WTC11 (cell line): Measurements from ENCODE around the gene PLCH2. TPM values are rescaled to one million over a fixed set of nuclear protein-coding genes. Genes with fewer than 3 reads are reported as not detected.
"Not testable (repeated sequence)": the region's sequence is repeated elsewhere in the genome, so short reads cannot be mapped to it uniquely, and the experiment has no call there.

Source experiments
- ATAC-seq: fragments of 200-7000 bp; cut with Tn5 transposase; 2 replicates; pipeline ENCODE4 v1.10.0; 2021; ENCODE audit warnings: mild to moderate bottlenecking, moderate library complexity
- CTCF ChIA-PET: fragments of 300-600 bp; sonication (Branson Sonifier 250); formaldehyde crosslinking; loops from one replicate; lab custom pipeline; 2021; ENCODE audit warnings: antibody characterized with exemption; lab: Charles Lee
- POLR2A ChIA-PET: fragments of 350-600 bp; sonication (Branson Sonifier 250); formaldehyde crosslinking; loops from one replicate; lab custom pipeline; 2021; ENCODE audit warnings: antibody characterized with exemption; lab: Charles Lee
- DNase-seq: peaks from one replicate; pipeline ENCODE4 v3.0.0; 2021; ENCODE audit warnings: low spot score
- H3K27ac Mint-ChIP-seq: 2 replicates; pipeline ENCODE4 v1.8.0; 2021; ENCODE audit warnings: mixed read lengths
- H3K27me3 Mint-ChIP-seq: 2 replicates; pipeline ENCODE4 v1.8.0; 2021; ENCODE audit warnings: low read depth, mild to moderate bottlenecking, moderate library complexity, mixed read lengths
- H3K36me3 Mint-ChIP-seq: 2 replicates; pipeline ENCODE4 v1.8.0; 2021; ENCODE audit warnings: mixed read lengths
- H3K4me1 Mint-ChIP-seq: 2 replicates; pipeline ENCODE4 v1.8.0; 2022; ENCODE audit warnings: mixed read lengths
- H3K4me3 Mint-ChIP-seq: 2 replicates; pipeline ENCODE4 v1.8.0; 2021; ENCODE audit warnings: mild to moderate bottlenecking, moderate library complexity, mixed read lengths
- H3K9me3 Mint-ChIP-seq: 2 replicates; pipeline ENCODE4 v1.8.0; 2021; ENCODE audit warnings: mixed read lengths
- AFF4 ChIP-seq: sonication (generic); formaldehyde crosslinking; IDR thresholded peaks from 2 replicates; pipeline ENCODE4 v1.8.1; 2023; ENCODE audit warnings: mild to moderate bottlenecking, missing genetic modification reagents, borderline replicate concordance
- CBFB ChIP-seq: sonication (generic); formaldehyde crosslinking; IDR thresholded peaks from 2 replicates; pipeline ENCODE4 v1.8.1; 2022; ENCODE audit warnings: mild to moderate bottlenecking, low read depth, missing genetic modification reagents
- CDX4 ChIP-seq: fragments of 250-450 bp; sonication (Bioruptor Pico); IDR thresholded peaks from 2 replicates; pipeline ENCODE4 v1.9.0; 2021; ENCODE audit warnings: moderate library complexity, mild to moderate bottlenecking, inconsistent platforms, borderline replicate concordance
- FOXP1 ChIP-seq: sonication (generic); formaldehyde crosslinking; IDR thresholded peaks from 2 replicates; pipeline ENCODE4 v1.8.0; 2022; ENCODE audit warnings: missing genetic modification reagents, mild to moderate bottlenecking, moderate library complexity, borderline replicate concordance
- IRF1 ChIP-seq: sonication (generic); formaldehyde crosslinking; IDR thresholded peaks from 2 replicates; pipeline ENCODE4 v1.8.0; 2023; ENCODE audit warnings: missing genetic modification reagents
- IRF2 ChIP-seq: sonication (generic); formaldehyde crosslinking; IDR thresholded peaks from 2 replicates; pipeline ENCODE4 v1.8.0; 2022; ENCODE audit warnings: low read depth, missing genetic modification reagents, borderline replicate concordance
- KAT7 ChIP-seq: sonication (generic); formaldehyde crosslinking; IDR thresholded peaks from 2 replicates; pipeline ENCODE4 v1.8.1; 2023; ENCODE audit warnings: missing genetic modification reagents, mild to moderate bottlenecking, borderline replicate concordance
- MLX ChIP-seq: sonication (generic); formaldehyde crosslinking; IDR thresholded peaks from 2 replicates; pipeline ENCODE4 v1.8.1; 2023; ENCODE audit warnings: mild to moderate bottlenecking, missing genetic modification reagents, moderate library complexity
- MYBL2 ChIP-seq: sonication (generic); formaldehyde crosslinking; IDR thresholded peaks from 2 replicates; pipeline ENCODE4 v1.8.1; 2023; ENCODE audit warnings: mild to moderate bottlenecking, moderate library complexity, missing genetic modification reagents
- RORB ChIP-seq: fragments of 250-450 bp; sonication (Bioruptor Pico); IDR thresholded peaks from 2 replicates; pipeline ENCODE4 v1.9.0; 2021; ENCODE audit warnings: mild to moderate bottlenecking
- SMAD4 ChIP-seq: sonication (generic); formaldehyde crosslinking; IDR thresholded peaks from 2 replicates; pipeline ENCODE4 v1.8.0; 2022; ENCODE audit warnings: mild to moderate bottlenecking, missing genetic modification reagents
- TEAD1 ChIP-seq: sonication (generic); formaldehyde crosslinking; IDR thresholded peaks from 2 replicates; pipeline ENCODE4 v1.8.0; 2022; ENCODE audit warnings: mild to moderate bottlenecking, missing genetic modification reagents
- TP53 ChIP-seq: sonication (generic); formaldehyde crosslinking; IDR thresholded peaks from 2 replicates; pipeline ENCODE4 v1.8.1; 2023; ENCODE audit warnings: mild to moderate bottlenecking, missing genetic modification reagents
- ZNF121 ChIP-seq: sonication (generic); formaldehyde crosslinking; IDR thresholded peaks from 2 replicates; pipeline ENCODE4 v1.8.0; 2023; ENCODE audit warnings: missing genetic modification reagents
- ZNF138 ChIP-seq: sonication (generic); formaldehyde crosslinking; conservative IDR thresholded peaks from 2 replicates; pipeline ENCODE4 v1.8.1; 2022; ENCODE audit warnings: mild to moderate bottlenecking, moderate library complexity, missing genetic modification reagents
- ZNF219 ChIP-seq: sonication (generic); formaldehyde crosslinking; IDR thresholded peaks from 2 replicates; pipeline ENCODE4 v1.8.0; 2023; ENCODE audit warnings: missing genetic modification reagents, mild to moderate bottlenecking, borderline replicate concordance
- ZNF671 ChIP-seq: fragments of 250-450 bp; sonication (Bioruptor Pico); IDR thresholded peaks from 2 replicates; pipeline ENCODE4 v1.8.0; 2021; ENCODE audit warnings: mild to moderate bottlenecking
- total RNA-seq: library from RNA; stranded (reverse); gene quantifications from 3 replicates; pipeline ENCODE4 v1.2.3, GENCODE V29; 2021
- TF ChIP-seq, protein P1 (sequence below): sonication (generic); formaldehyde crosslinking; IDR thresholded peaks from 2 replicates; pipeline ENCODE4 v1.8.0; 2022; ENCODE audit warnings: mild to moderate bottlenecking, missing genetic modification reagents
- TF ChIP-seq, protein P2 (sequence below): sonication (generic); formaldehyde crosslinking; IDR thresholded peaks from 2 replicates; pipeline ENCODE4 v1.8.0; 2023; ENCODE audit warnings: missing genetic modification reagents, mild to moderate bottlenecking, borderline replicate concordance
- TF ChIP-seq, protein P3 (sequence below): fragments of 250-450 bp; sonication (Bioruptor Pico); IDR thresholded peaks from 2 replicates; pipeline ENCODE4 v1.8.0; 2021; ENCODE audit warnings: mild to moderate bottlenecking

The PLCH2 gene
- total RNA-seq, 1 experiment from 2014 or later: 0.17 TPM

GRCh38 chr1:2552189-2552588 is 76.1 kb downstream of the PLCH2 start:
- Mint-ChIP-seq H3K36me3 (no peaks in the 10 kb centered on the region), H3K27me3 (no peaks in the 10 kb centered on the region; the same call in 1 of the 2 replicates), H3K4me1 (peaks cover 9% of the 10 kb centered on the region; the same call in 1 of the 2 replicates), H3K4me3 (no peak overlapping the region), H3K9me3 (no peaks in the 10 kb centered on the region), H3K27ac (no peak overlapping the region)
- CTCF ChIA-PET: no interaction called here
- DNase-seq (no peak), ATAC-seq (no peak)
- TF ChIP-seq ZNF138 (CRISPR knock-in tag) (no peak), MLX (CRISPR knock-in tag) (no peak), MYBL2 (CRISPR knock-in tag) (no peak), IRF1 (CRISPR knock-in tag) (no peak), ZNF219 (CRISPR knock-in tag) (no peak), ZNF671 (CRISPR knock-in tag) (no peak), IRF2 (CRISPR knock-in tag) (no peak), TEAD1 (CRISPR knock-in tag) (no peak), FOXP1 (no peak), AFF4 (CRISPR knock-in tag) (no peak), ZNF121 (CRISPR knock-in tag) (no peak), CDX4 (CRISPR knock-in tag) (no peak), SMAD4 (CRISPR knock-in tag) (no peak), CBFB (CRISPR knock-in tag) (no peak), KAT7 (CRISPR knock-in tag) (no peak), RORB (CRISPR knock-in tag) (no peak), TP53 (CRISPR knock-in tag) (no peak)
- TF ChIP-seq, protein P1, sequence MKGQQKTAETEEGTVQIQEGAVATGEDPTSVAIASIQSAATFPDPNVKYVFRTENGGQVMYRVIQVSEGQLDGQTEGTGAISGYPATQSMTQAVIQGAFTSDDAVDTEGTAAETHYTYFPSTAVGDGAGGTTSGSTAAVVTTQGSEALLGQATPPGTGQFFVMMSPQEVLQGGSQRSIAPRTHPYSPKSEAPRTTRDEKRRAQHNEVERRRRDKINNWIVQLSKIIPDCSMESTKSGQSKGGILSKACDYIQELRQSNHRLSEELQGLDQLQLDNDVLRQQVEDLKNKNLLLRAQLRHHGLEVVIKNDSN: no peak
- TF ChIP-seq, protein P2, sequence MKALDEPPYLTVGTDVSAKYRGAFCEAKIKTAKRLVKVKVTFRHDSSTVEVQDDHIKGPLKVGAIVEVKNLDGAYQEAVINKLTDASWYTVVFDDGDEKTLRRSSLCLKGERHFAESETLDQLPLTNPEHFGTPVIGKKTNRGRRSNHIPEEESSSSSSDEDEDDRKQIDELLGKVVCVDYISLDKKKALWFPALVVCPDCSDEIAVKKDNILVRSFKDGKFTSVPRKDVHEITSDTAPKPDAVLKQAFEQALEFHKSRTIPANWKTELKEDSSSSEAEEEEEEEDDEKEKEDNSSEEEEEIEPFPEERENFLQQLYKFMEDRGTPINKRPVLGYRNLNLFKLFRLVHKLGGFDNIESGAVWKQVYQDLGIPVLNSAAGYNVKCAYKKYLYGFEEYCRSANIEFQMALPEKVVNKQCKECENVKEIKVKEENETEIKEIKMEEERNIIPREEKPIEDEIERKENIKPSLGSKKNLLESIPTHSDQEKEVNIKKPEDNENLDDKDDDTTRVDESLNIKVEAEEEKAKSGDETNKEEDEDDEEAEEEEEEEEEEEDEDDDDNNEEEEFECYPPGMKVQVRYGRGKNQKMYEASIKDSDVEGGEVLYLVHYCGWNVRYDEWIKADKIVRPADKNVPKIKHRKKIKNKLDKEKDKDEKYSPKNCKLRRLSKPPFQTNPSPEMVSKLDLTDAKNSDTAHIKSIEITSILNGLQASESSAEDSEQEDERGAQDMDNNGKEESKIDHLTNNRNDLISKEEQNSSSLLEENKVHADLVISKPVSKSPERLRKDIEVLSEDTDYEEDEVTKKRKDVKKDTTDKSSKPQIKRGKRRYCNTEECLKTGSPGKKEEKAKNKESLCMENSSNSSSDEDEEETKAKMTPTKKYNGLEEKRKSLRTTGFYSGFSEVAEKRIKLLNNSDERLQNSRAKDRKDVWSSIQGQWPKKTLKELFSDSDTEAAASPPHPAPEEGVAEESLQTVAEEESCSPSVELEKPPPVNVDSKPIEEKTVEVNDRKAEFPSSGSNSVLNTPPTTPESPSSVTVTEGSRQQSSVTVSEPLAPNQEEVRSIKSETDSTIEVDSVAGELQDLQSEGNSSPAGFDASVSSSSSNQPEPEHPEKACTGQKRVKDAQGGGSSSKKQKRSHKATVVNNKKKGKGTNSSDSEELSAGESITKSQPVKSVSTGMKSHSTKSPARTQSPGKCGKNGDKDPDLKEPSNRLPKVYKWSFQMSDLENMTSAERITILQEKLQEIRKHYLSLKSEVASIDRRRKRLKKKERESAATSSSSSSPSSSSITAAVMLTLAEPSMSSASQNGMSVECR: no peak
- TF ChIP-seq, protein P3, sequence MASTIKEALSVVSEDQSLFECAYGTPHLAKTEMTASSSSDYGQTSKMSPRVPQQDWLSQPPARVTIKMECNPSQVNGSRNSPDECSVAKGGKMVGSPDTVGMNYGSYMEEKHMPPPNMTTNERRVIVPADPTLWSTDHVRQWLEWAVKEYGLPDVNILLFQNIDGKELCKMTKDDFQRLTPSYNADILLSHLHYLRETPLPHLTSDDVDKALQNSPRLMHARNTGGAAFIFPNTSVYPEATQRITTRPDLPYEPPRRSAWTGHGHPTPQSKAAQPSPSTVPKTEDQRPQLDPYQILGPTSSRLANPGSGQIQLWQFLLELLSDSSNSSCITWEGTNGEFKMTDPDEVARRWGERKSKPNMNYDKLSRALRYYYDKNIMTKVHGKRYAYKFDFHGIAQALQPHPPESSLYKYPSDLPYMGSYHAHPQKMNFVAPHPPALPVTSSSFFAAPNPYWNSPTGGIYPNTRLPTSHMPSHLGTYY: no peak
- POLR2A ChIA-PET: no interaction called here

DNA sequence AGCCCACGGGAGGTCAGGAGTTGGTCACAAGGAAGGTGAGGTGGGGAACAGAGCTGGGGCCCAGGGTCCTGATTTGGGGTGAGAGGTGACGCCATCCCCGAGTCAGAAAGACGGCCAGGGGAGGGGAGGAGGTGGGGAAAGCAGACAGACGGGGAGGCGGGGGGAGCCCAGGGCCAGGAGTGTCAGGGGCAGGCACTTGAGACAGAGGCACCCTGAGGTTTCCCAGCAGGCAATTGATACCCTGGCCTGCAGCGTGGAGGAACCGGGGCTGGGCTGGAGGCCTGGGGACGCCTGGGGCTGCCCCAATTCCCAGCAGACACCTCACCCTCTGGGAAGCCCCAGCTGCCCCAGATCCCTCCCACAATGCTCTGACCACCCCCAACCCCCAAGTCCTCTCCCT is 77.0 kb downstream of the PLCH2 start:
- ATAC-seq, H3K27me3 Mint-ChIP-seq: not testable (repeated sequence)

More for the DNA sequence above, 77.0 kb downstream of the PLCH2 start:
- H3K4me1 Mint-ChIP-seq, H3K27ac Mint-ChIP-seq, DNase-seq, H3K36me3 Mint-ChIP-seq, CTCF ChIA-PET, H3K4me3 Mint-ChIP-seq, POLR2A ChIA-PET, H3K9me3 Mint-ChIP-seq: not testable (repeated sequence)
